HG02678 (cell line): ENCODE data around the gene CERS6.
A peak's percentile ranks its signal among the peaks of the same experiment; 100 is the strongest.
"Not testable (repeated sequence)": the region's sequence is repeated elsewhere in the genome, so short reads cannot be mapped to it uniquely, and the experiment has no call there.

Experiments
- ATAC-seq: cut with Tn5 transposase; IDR thresholded peaks from one replicate; pipeline ENCODE4 v1.9.1; 2021; ENCODE audit warnings: mild to moderate bottlenecking, moderate library complexity; ENCODE audit not compliant: unreplicated experiment

CERS6 gene

GRCh38 chr2:168633200-168633599 lies 177.1 kb downstream of the CERS6 start:
- no peak for ATAC-seq

GRCh38 chr2:168633895-168634294 lies 177.8 kb downstream of the CERS6 start:
- ATAC-seq: peak; percentile 50

DNA sequence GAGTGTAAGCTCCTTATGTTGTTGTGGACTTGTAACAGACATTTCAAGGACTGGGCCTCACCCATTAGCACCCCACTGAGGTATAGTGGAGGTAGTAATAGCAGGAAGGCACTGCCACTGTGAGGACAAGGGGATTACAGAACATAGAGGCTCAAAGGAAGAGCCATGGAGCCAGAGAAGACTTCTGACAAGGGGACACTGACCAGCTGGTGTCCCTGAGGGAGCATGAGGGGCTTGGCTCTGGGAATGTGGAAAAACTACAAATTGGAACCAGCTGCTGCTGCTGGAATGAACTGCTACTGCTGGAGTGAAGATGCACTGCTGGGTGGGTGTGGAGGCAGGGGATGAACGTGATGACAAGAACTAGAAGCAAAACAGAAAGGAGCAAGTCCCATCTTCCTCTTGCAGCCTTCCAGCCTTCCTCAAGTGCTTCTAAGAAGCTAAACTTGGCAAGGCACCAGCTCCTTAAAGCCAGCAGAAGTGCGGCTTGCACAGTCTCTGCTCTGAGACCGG lies 179.0 kb downstream of the CERS6 start:
- ATAC-seq: peak; percentile 38

GRCh38 chr2:168639018-168639417 lies 182.9 kb downstream of the CERS6 start:
- ATAC-seq: no peak

- ATAC-seq: no peak
Measured at GRCh38 chr2:168639441-168639898, 183.4 kb downstream of the CERS6 start.

- ATAC-seq: no peak
Measured at GRCh38 chr2:168640039-168640438, 184.0 kb downstream of the CERS6 start.

DNA sequence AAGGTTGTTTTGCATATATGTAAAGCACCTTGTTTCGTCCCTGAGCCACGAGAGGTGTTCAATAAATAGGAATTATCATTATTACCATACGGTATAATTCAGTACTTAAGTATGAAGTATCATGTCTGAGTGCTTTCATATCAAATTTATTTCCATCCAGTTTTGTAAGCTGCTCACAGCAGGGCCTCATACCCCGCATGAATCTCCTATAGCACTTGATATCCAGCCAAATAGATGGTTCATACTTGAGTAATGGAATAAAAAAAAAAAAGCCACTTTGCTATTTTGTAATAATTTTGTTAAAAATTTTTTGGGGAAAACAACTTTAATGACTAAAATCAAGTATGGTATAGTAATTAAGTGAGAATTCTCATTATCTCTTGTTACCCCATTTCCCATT lies 185.6 kb downstream of the CERS6 start:
- ATAC-seq: no peak

GRCh38 chr2:168642873-168643272 lies 186.8 kb downstream of the CERS6 start:
- no peak for ATAC-seq

DNA sequence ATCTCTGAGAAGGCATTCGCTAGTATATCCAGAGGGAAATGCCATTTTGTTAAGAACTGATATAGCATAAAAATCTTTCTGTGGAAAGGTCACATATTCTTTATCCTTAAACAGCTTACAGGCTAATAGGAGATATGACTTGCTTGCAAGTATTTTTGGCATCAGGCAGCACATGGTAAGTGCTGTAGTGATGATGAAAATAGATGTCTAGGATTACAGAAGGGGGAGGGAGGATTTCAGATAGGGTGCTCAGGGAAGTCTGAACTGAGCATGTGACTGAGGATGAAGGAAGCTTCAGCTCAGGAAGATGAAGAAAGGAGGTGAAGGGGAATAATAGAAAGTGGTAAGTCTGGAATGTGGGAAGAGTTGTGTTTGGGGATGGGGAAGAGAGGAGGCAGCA lies 187.9 kb downstream of the CERS6 start:
- no peak for ATAC-seq

DNA sequence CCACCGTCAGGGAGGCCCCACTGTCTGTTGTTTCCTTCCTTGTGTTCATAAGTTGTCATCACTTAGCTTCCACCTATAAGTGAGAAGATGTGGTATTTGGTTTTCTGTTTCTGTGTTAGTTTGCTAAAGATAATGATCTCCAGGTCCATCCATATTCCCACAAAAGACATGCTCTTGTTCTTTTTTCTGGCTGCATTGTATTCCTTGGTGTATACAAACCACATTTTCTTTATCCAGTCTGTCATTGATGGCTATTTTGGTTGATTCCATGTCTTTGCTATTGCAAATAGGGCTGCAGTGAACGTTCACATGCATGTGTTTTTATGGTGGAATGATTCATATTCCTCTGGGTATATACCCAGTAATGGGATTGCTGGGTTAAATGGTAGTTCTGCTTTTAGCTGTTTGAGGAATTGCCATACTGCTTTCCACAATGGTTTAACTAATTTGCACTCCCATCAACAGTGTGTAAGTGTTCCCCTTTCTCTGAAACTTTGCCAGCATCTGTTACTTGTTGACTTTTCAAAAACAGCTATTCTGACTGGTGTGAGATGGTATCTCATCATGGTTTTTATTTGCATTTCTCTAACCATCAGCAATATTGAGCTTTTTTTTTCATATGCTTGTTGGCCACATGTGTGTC lies 189.7 kb downstream of the CERS6 start:
- ATAC-seq: no peak

GRCh38 chr2:168649105-168649504 lies 193.0 kb downstream of the CERS6 start:
- no peak for ATAC-seq

DNA sequence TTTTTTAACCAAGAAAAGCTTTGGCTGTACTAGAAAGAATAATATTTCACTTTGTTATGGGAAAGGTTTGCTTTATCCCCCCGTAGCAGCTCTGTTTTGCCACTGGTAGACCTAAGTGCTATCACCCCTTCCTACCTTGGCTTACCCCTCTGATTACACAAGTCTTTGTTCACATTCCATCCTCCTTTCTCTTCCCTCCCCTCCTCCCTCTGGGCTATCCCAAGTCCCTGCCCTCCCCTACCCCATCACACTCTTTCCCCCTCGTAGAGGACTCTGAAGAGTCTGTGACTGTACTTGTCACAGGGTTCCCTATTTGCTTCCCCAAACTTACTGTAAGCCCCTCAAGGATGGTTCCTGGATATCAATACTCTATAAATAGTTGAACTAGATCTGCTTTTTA lies 193.5 kb downstream of the CERS6 start:
- ATAC-seq: no peak

DNA sequence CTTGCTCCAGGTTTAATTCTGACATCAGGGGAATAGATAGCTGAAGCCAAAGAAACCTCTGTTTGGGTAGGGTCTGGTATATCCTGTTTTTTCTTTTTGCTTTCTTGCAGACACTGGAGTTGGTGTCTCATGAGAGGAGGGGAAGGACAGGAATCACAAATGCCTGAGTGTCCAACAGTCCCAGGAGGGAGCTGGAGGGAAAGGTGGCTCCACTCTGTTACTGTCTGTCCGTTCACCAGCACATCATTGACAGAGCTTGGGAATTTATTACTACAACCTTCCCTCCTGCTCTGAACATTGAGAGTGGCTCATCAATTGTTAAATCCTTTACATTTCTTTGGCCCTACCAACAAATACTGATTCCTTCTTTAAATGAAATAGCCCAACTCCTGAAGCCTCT lies 194.1 kb downstream of the CERS6 start:
- no peak for ATAC-seq

DNA sequence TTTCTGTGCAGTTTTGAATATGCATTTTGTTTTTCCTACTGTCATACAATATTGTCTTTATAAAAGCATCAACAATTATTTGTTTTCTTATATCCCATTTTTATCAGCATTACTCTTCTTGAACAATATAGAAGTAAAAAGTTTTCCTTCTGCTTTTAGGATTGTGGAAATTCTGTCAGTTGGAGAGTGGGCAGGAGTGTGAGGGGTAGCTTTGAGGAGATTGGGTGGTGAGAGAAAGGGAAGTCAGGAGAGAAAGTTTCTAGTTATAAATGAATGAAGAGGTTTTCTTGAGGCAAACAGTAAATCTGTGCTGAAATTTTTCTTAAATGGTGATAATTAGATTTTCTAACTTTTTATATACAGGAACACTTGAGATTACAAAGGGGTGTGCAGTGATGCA lies 194.7 kb downstream of the CERS6 start:
- no peak for ATAC-seq

GRCh38 chr2:168652997-168653921 lies 197.2 kb downstream of the CERS6 start:
- ATAC-seq: no peak

DNA sequence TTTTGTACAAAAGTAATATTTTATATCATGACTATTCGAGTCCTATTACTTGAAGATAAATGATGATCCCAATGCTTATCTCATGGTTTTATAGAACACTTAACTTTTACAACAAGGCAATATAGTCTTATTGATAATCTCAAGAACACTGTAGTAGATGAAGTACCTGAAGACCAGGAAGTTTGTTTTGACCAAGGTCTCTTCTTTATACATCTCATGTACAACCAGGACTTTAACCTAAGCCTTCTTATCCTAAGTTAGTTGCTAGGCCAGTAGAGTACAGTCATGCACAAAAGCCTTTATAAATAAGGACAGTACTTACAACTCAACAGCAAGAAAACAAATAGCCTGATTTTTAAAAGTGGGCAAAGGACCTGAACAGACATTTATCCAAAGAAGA lies 198.6 kb downstream of the CERS6 start:
- no peak for ATAC-seq

DNA sequence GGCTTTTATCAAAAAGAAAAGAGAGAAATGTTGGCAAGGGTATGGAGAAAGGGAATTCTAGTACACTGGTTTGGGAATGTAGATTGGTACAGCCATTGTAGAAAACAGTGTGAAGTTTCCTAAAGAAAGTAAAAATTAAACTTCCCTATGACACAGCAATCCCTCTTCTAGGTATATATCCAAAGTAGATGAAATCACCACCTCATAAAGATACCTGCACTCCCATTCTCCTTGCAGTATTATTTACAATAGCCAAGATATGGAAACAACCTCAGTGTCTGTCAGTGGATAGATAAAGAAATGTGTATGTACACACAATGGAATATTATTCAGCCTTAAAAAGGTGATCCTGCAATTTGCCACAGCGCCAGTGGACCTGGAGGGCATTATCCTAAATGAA lies 199.1 kb downstream of the CERS6 start:
- ATAC-seq: no peak

- ATAC-seq: not testable (repeated sequence)
Measured at GRCh38 chr2:168657378-168657777, 201.3 kb downstream of the CERS6 start.

DNA sequence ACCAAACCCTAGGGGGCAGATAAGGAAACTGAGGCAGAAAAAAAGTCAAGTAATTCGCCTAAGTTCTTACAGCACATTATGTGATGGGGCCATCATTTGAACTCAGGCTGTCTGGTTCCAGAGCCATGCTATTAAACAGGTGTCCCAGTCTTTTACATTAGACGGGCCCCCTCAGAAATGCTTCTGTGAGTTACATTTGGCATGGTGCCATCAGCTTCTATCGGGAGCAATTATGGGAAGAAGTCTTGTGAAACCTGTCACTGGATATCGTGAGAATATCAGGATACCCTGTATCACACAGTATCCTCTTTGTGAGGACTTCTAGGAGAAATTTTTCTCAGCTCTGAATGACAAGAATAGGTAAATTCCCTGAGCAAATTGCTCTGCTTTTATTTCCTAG lies 202.6 kb downstream of the CERS6 start:
- no peak for ATAC-seq

- ATAC-seq: no peak
Measured at GRCh38 chr2:168660870-168661862, 205.1 kb downstream of the CERS6 start.

DNA sequence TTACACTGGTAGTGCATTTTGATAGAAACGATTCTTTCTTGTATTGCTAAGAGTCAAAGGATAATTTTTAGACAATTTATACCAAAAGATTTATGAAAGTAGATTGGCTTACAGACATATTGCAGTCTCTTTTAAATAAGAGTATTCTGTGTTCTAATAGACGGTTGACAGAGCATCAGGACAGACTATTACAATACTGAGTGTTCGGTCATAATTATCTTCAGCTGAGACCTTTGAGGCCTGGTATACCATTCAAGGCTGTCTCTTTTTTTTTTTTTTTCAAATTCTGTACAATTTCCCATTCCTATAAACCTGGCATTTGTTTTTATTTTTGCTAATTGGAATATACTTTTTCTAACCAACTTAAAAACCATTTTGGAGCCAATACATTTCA lies 205.8 kb downstream of the CERS6 start:
- no peak for ATAC-seq
